T-helper 22 cell (primary cell): ENCODE results near the gene TIFAB.

ENCODE experiments used
- DNase-seq: peaks from one replicate; pipeline ENCODE4 v3.0.0-alpha.2; 2020; ENCODE audit warnings: low read depth

TIFAB gene

GRCh38 chr5:135457424-135458071 lies 5.4 kb upstream of the TIFAB start:
- no peak for DNase-seq

- DNase-seq = no peak
Measured at GRCh38 chr5:135456238-135457099, 4.3 kb upstream of the TIFAB start.

GRCh38 chr5:135455876-135456237 lies 3.7 kb upstream of the TIFAB start:
- DNase-seq = no peak

- DNase-seq = no peak
Measured at GRCh38 chr5:135454946-135455345, 2.8 kb upstream of the TIFAB start.

DNA sequence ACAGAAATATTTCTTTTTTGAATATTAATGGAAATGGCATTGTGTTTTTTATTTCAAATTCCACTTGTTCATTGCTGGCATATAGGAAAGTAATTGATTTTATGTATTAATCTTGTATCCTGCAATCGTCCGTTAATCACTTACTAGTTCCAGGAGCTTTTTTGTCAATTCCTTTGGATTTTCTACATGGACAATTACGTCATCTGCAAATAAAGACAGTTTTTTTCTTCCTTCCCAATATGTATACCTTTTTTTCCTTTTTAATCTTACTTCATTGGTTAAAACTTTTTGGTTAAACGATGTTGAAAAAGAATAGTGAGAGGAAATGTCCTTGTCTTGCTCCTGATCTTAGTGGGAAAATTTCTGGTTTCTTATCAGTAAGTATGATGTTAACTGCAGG lies 1.5 kb upstream of the TIFAB start:
- no peak for DNase-seq

GRCh38 chr5:135451581-135452320 lies 400 bp downstream of the TIFAB start:
- no peak for DNase-seq

DNA sequence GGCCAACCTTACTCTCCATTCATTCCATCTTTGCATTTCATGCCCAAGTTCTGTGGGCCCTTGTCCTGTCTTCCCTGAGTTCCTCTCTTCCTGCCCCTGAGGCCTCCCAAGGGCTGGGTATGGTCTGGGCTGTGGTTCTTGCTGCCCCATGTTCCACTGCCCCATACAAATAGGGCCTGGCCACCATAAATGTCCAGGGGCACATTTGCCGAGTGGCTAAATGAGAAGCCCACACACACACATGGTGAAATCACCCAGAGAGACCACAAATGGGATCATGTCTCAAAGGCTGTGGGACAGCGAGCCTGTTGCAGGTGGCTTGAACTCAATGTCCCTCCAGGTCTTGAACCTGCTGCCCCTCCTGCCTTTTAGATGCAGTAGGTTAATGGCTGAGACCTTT lies 1.2 kb downstream of the TIFAB start:
- DNase-seq = no peak

DNA sequence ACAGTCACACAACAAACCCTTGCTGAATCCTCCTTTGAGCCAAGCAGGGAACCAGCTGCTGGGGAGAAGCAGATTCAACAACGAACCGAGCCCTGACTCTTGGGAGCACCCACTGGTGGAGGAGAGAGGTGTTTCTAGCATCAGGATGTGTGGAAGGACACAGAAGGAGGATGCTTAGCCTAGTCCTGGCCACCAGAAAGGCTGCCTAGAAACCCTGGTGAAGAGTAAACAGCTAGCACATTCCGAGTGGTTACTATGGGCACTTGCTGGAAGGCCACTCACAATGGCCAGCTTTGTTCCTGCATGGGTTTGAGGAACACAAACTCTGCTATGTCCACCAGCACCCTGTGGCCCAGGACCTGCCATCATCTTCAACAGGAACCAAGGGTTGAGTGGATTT lies 1.8 kb downstream of the TIFAB start:
- no peak for DNase-seq

- no peak for DNase-seq
Measured at GRCh38 chr5:135449644-135450043, 2.5 kb downstream of the TIFAB start.

- no peak for DNase-seq
Measured at GRCh38 chr5:135448791-135449507, 3.2 kb downstream of the TIFAB start.

DNA sequence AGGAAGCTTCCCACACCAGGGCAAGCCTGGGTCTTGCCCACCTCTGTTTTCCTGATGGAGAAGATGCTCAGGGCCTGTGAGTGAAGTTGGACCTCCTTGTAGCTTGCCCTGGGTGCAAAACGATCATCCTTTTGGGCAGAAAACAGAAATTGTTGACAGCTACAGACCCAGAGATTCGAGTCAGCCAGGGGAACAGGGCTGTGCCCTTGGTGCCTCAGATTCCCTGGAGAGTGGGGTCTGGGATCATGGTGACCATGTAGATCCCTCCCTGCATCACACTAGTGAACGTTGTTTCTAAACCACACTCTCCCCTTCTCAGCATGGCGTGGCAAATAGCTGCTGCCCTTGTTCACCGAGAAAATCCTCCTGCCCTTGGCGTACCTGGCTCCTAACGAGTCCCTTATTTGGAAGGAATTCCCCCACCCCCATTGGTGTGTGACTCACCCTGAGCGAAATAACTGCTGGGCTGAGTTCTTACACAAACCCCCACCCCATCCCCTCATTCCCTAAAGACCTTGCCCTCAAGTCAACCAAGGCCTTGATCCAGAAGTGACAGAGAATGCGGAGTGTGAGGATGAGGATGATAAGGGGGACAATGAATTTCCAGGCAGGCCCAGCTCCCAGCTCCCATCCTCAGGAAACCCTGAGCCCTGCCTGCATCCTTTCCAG lies 3.9 kb downstream of the TIFAB start:
- no peak for DNase-seq

GRCh38 chr5:135447298-135447929 lies 4.7 kb downstream of the TIFAB start, which contains the start of gene DCANP1:
Gene DCANP1, minus strand, starts transcription at chr5:135447348. Its CDS starts 240 bp downstream, at chr5:135447108.
- DNase-seq = no peak

DNA sequence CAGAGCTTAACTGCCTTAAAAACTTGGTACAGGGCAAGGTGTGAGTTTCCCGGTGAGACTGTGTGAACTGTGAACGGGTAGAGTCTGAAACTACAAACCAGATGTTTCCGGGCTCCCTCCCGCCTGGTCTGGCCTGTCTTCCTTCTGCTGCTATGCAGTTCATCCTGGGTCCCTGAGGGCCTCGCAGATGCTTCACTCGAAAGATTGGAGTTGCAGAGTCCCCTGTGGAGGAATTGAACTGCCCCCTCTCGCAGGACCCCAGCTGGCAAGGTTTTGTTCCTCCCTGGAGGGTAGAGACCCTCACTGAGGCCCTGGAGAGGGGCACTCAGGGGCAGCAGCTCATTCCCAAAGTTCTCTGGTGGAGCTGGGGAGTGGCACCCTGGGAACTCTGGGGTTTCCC lies 5.5 kb downstream of the TIFAB start:
- no peak for DNase-seq

DNA sequence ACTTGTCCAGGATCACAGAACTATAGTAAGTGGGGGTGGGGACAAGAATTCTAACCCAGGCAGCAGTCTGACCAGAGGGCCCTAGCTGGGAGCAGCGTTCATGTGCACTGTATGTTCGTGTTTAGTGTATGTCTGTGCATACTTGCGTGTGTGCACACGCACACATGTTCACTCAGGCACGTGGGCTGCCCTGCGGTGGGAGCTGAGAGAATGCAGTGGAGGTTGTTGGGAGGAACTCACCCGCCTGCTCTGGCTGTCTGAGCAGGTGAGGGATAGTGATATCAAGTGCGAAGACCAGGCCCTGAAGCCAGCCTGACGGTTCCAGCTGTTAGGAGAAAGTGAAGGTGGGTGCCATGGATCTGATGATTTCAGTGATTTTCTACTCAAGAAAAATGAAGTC lies 5.9 kb downstream of the TIFAB start:
- DNase-seq = no peak

DNA sequence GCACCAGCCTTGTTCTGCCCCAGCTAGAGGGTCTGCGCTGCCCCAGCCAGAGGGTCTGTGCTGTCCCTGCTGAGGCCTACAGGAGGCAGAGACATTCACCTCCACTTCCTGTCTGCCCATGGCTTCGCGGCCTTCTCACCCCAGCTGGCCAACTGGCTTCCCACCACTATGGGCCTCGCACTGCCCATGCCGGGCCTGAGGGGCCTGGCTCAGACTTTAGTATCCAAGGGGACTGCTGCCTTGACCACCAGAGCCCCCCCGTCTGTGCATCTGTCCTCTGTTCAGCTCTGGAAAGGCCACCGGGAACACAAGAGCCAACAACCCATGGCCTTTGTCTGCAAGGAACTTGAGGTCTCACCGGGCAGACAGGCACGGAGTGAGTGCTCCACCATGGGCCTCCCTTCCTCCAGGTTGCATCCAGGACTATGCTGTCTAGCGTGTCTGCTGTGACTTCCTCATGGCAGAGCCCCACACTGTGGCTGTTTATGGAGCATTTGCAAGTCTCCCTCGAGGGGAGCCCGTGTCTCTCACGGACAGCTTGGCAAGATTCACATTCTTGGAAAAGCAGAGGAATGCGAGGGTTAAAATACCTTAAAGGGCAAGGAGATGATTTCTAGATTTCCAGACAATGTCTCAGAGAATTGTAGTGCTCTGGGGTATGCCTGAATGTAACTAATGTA lies 6.7 kb downstream of the TIFAB start:
- no peak for DNase-seq

DNA sequence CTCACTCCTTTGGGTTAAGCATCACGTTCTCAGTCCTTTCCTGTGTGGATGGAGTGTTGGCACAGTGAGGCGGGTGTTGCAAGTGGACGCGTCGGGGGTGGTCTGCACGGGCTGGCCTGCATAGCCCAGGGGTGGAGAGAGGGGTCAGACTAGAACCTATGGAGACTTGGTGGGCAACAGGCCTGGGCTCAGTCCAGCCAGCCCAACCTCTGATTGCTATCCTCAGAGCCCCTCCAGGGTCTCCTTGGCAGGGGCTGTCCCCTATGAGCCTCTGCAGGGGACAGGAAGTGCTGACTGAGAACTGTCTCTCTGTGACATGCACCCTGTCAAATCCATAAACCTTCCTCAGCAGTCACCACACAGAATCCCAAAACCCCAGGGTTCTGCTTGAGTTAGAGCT lies 7.3 kb downstream of the TIFAB start:
- no peak for DNase-seq

- no peak for DNase-seq
Measured at GRCh38 chr5:135444360-135444759, 7.8 kb downstream of the TIFAB start.

DNA sequence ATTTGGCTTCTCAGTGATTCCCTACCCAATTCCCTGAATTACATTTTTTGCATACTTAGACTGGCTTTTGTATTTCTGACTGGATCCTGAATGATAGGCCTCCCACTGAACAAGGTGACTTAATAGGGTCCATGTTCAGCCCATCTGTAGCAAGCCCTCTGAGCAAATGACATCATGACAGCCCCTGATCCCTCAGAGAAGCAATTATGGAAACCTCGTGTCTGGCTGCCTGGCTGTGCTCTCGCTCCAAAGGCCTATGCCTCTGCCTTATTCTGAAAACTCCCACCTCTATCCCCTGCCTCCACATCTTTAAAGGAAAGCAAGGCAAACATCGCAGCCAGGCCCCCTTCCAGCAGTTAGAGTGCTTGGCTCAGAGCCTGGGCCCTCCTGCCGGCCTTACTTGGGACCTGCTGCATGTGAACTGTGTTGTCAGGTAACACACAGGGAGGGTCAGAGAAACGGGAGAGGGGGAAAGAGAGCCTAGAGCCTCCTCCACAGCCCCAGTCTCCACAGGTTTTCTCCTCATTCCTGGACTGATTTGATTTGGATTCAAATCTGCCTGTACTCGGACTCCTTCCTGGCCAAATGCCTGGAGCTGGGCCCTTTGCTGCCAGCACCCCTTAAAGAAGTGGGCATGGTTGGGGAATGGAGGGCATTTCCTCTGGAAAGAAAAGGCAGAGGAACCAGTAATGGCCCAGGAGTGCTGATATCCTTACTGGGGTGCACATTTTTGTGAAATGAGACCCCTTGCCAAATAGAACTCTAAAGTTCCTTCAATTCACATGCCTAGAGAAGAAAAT lies 8.8 kb downstream of the TIFAB start:
- no peak for DNase-seq

- no peak for DNase-seq
Measured at GRCh38 chr5:135442431-135443160, 9.6 kb downstream of the TIFAB start.
